Spleen (tissue), 7 donors: ENCODE results near the gene SLC26A11.

Source experiments
- CTCF ChIP-seq, 11 experiments: fragments of 200-600 bp in 7 of 11; fragments of 450-650 bp in 4 of 11; sonication (generic) in 4 of 11; IDR thresholded peaks in 8 of 11; conservative IDR thresholded peaks in 3 of 11; 1 replicate in 7 of 11; 2 replicates in 4 of 11; pipeline versions ENCODE4 v1.4.0 to v1.8.0; 2016 to 2021; ENCODE audit warnings: antibody characterized with exemption in 11 of 11, inconsistent platforms in 4 of 11, mild to moderate bottlenecking in 1 of 11
- POLR2A ChIP-seq, 3 donors: fragments of 450-650 bp; IDR thresholded peaks; one replicate each; pipeline ENCODE4 v1.5.1; 2017; ENCODE audit warnings: antibody characterized with exemption in 3 of 3, mild to moderate bottlenecking in 1 of 3
- POLR2AphosphoS5 ChIP-seq, 3 donors: sonication (generic); formaldehyde crosslinking; IDR thresholded peaks; one replicate each; pipeline ENCODE4 v1.5.1; 2017; ENCODE audit warnings: antibody characterized with exemption in 3 of 3
- donor health status: DM: no; HTN: no; CAD: no; lungs with moderate emphysema.
- donor health status: DM: no; HTN: no; CAD: no.
- donor health status: DM: no; HTN: no; CAD: no.

DNA sequence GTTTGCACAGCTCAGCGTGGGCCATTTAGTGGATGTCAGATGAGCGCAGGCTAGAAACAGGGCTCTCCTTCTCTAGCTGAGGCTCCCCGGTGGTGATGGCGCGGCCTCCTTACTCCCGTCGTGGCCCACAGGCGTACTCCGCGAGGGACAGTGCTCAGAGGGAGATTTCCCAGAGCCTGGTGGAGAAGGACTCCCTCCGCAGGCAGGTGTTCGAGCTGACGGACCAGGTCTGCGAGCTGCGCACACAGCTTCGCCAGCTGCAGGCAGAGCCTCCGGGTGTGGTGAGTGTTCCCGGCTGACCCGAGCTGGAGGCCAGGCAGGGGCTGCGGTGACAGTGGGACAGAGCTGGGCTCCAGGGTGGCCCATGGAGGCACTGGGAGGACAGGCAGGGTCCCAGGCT lies 29.0 kb upstream of the SLC26A11 start:
- TF ChIP-seq CTCF (IDR thresholded peaks at IDR 0.05 in 8 of 11, conservative IDR thresholded peaks at IDR 0.05 in 3 of 11) (no peak), POLR2AphosphoS5 (IDR thresholded peaks at IDR 0.05) (no peak), POLR2A (IDR thresholded peaks at IDR 0.05) (no peak)
